ENCODE results near the gene CAMTA2.

GRCh38 chr17:5035315-5035714 lies 47.8 kb upstream of the CAMTA2 start, which contains the start of gene SLC52A1:
- no peak for TF ChIP-seq BHLHE40 (IDR thresholded peaks at IDR 0.05; ENCODE audit: borderline replicate concordance)
- TF ChIP-seq ARNT (IDR thresholded peaks at IDR 0.05), result no peak
- no peak for TF ChIP-seq SUZ12 (IDR thresholded peaks at IDR 0.05)
- no peak for TF ChIP-seq FOXK2 (IDR thresholded peaks at IDR 0.05)
- no peak for TF ChIP-seq LEF1 (IDR thresholded peaks at IDR 0.05; ENCODE audit: borderline replicate concordance)
- no peak for TF ChIP-seq HDGF (IDR thresholded peaks at IDR 0.05; ENCODE audit: borderline replicate concordance)
- TF ChIP-seq SP1 (IDR thresholded peaks at IDR 0.05), result no peak
- TF ChIP-seq FOXA1 (IDR thresholded peaks at IDR 0.05), result no peak
- no peak for TF ChIP-seq FOXM1 (IDR thresholded peaks at IDR 0.05; ENCODE audit: borderline replicate concordance)
- no peak for TF ChIP-seq ELF4 (IDR thresholded peaks at IDR 0.05)
- no peak for TF ChIP-seq PKNOX1 (IDR thresholded peaks at IDR 0.05)
- no peak for TF ChIP-seq CTBP1 (IDR thresholded peaks at IDR 0.05; ENCODE audit: borderline replicate concordance)
- no peak for TF ChIP-seq TARDBP (IDR thresholded peaks at IDR 0.05)
- TF ChIP-seq L3MBTL2 (conservative IDR thresholded peaks at IDR 0.05), result no peak

All from HEK293T (cell line).